CD14-positive monocyte (primary cell): ENCODE data around the gene NFATC2. TPM values are rescaled to one million over a fixed set of nuclear protein-coding genes. Genes with fewer than 3 reads are reported as not detected.

Experiments used
- DNase-seq, 3 donors: peaks; one replicate each; pipeline ENCODE4 v3.0.0-alpha.2; 2011 to 2022
- H2AFZ ChIP-seq: 2 replicates; pipeline ENCODE4 v1.6.0; 2012; ENCODE audit warnings: mild to moderate bottlenecking, low read depth, low read length, inconsistent platforms; ENCODE audit not compliant: insufficient read depth, poor library complexity, severe bottlenecking
- H3K27ac ChIP-seq, 2 donors: 1 replicate in 1 of 2; 2 replicates in 1 of 2; pipeline ENCODE4 v1.5.1; 2012 to 2013; ENCODE audit warnings: low read length in 2 of 2, control low read depth in 1 of 2, inconsistent platforms in 1 of 2, low read depth in 1 of 2, mild to moderate bottlenecking in 1 of 2
- H3K27me3 ChIP-seq, 2 donors: one replicate each; pipeline versions ENCODE4 v1.6.0 to v1.6.1; 2011 to 2013; ENCODE audit warnings: low read length in 2 of 2; ENCODE audit not compliant: control insufficient read depth in 2 of 2, insufficient read depth in 2 of 2
- H3K36me3 ChIP-seq, 2 donors: replicated peaks in 1 of 2; 1 replicate in 1 of 2; 2 replicates in 1 of 2; pipeline versions ENCODE4 v1.5.1 to v1.6.1; 2012 to 2013; ENCODE audit warnings: low read length in 2 of 2, control low read depth in 1 of 2, inconsistent platforms in 1 of 2, mild to moderate bottlenecking in 1 of 2; ENCODE audit not compliant: insufficient read depth in 2 of 2, control insufficient read depth in 1 of 2
- H3K4me1 ChIP-seq, 2 donors: 1 replicate in 1 of 2; 2 replicates in 1 of 2; pipeline versions ENCODE4 v1.5.1 to v1.6.1; 2012 to 2013; ENCODE audit warnings: low read length in 2 of 2, control low read depth in 1 of 2, inconsistent platforms in 1 of 2, mild to moderate bottlenecking in 1 of 2, moderate library complexity in 1 of 2; ENCODE audit not compliant: insufficient read depth in 2 of 2, control insufficient read depth in 1 of 2
- H3K4me2 ChIP-seq: replicated peaks from 2 replicates; pipeline ENCODE3; 2012; ENCODE audit warnings: low read length, moderate library complexity, mild to moderate bottlenecking; ENCODE audit not compliant: poor library complexity, severe bottlenecking; ENCODE audit errors: extremely low read depth
- H3K4me3 ChIP-seq, 3 experiments: fragments of 200-600 bp in 1 of 3; sonication (generic) in 1 of 3; replicated peaks in 1 of 3; 1 replicate in 2 of 3; 2 replicates in 1 of 3; pipeline ENCODE4 v1.5.1; 2011 to 2013; ENCODE audit warnings: low read length in 3 of 3, mild to moderate bottlenecking in 3 of 3, control low read depth in 2 of 3, low read depth in 2 of 3, inconsistent platforms in 1 of 3, moderate library complexity in 1 of 3
- H3K79me2 ChIP-seq: 2 replicates; pipeline ENCODE4 v1.6.0; 2012; ENCODE audit warnings: mild to moderate bottlenecking, control low read depth, inconsistent platforms, low read length, moderate library complexity; ENCODE audit not compliant: insufficient read depth
- H3K9ac ChIP-seq: 2 replicates; pipeline ENCODE4 v1.6.0; 2017; ENCODE audit warnings: low read length, mild to moderate bottlenecking; ENCODE audit not compliant: insufficient read depth, poor library complexity, severe bottlenecking
- H3K9me3 ChIP-seq, 2 donors: replicated peaks in 1 of 2; 1 replicate in 1 of 2; 2 replicates in 1 of 2; pipeline versions ENCODE4 v1.5.1 to v1.6.1; 2012 to 2013; ENCODE audit warnings: low read length in 2 of 2, control low read depth in 1 of 2; ENCODE audit not compliant: control insufficient read depth in 1 of 2, insufficient read depth in 1 of 2
- H4K20me1 ChIP-seq: 2 replicates; pipeline ENCODE4 v1.6.0; 2012; ENCODE audit warnings: mild to moderate bottlenecking, low read length, control low read depth, moderate library complexity; ENCODE audit not compliant: insufficient read depth
- H3K27ac Mint-ChIP-seq, 7 donors: one replicate each; pipeline ENCODE4 v1.8.0; 2020; ENCODE audit warnings: mild to moderate bottlenecking in 7 of 7, mixed read lengths in 7 of 7, moderate library complexity in 6 of 7, inconsistent platforms in 2 of 7
- H3K27me3 Mint-ChIP-seq, 3 donors: one replicate each; pipeline ENCODE4 v1.8.0; 2021 to 2022; ENCODE audit warnings: low read depth in 3 of 3, mild to moderate bottlenecking in 3 of 3, mixed read lengths in 3 of 3, moderate library complexity in 3 of 3, inconsistent platforms in 1 of 3
- H3K36me3 Mint-ChIP-seq, 2 donors: one replicate each; pipeline ENCODE4 v1.8.0; 2020; ENCODE audit warnings: mixed read lengths in 2 of 2, inconsistent platforms in 1 of 2, mild to moderate bottlenecking in 1 of 2
- H3K4me1 Mint-ChIP-seq: one replicate; pipeline ENCODE4 v1.8.0; 2020; ENCODE audit warnings: mild to moderate bottlenecking, mixed read lengths
- H3K4me3 Mint-ChIP-seq, 2 donors: one replicate each; pipeline ENCODE4 v1.8.0; 2020; ENCODE audit warnings: mild to moderate bottlenecking in 2 of 2, mixed read lengths in 2 of 2, moderate library complexity in 1 of 2
- H3K9me3 Mint-ChIP-seq, 7 donors: one replicate each; pipeline ENCODE4 v1.8.0; 2020 to 2022; ENCODE audit warnings: mixed read lengths in 7 of 7, mild to moderate bottlenecking in 6 of 7, moderate library complexity in 6 of 7, inconsistent platforms in 2 of 7
- CTCF ChIP-seq: fragments of 200-600 bp; IDR thresholded peaks from one replicate; pipeline ENCODE4 v1.8.0; 2022; ENCODE audit warnings: antibody characterized with exemption, mild to moderate bottlenecking
- WGBS: methylation state at CpG from one replicate; pipeline ENCODE4 v1.1.5; 2013; ENCODE audit warnings: missing lambda C conversion rate; ENCODE audit not compliant: insufficient coverage; 5-methylcytosine and 5-hydroxymethylcytosine counted together
- intact Hi-C, 2 donors: fragments of 100-400 bp; cut with micrococcal nuclease; formaldehyde crosslinking; loops; one replicate each; pipeline versions ENCODE4 v1.15.0 to v1.15.1; 2023
- polyA plus RNA-seq, 3 donors: library from polyadenylated mRNA; depleted of rRNA in 1 of 3; unstranded in 2 of 3; stranded (reverse) in 1 of 3; fragments of 300-500 nt in 2 of 3; fragments of >200 nt in 1 of 3; fragmentation: Illumina TruSeq in 2 of 3; gene quantifications; 1 replicate in 2 of 3; 2 replicates in 1 of 3; pipeline ENCODE4 v1.2.3, GENCODE V29; 2012 to 2021

Gene NFATC2
- polyA plus RNA-seq, 3 donors = 0.03 to 0.18 (median 0.11) TPM

GRCh38 chr20:51514249-51514648, 28.3 kb downstream of the NFATC2 start:
- no peak overlapping the region for H3K4me2 ChIP-seq
- no peak overlapping the region for H3K27ac ChIP-seq
- H3K79me2 ChIP-seq = no peaks in the 10 kb centered on the region
- Mint-ChIP-seq H3K9me3 (no peaks in the 10 kb centered on the region), H3K27ac (no peak overlapping the region), H3K4me1 (no peaks in the 10 kb centered on the region), H3K27me3 (peaks cover 0 to 2% (median 0%) of the 10 kb centered on the region in 3 donors), H3K36me3 (peaks cover 0 to 4% of the 10 kb centered on the region in 2 donors), H3K4me3 (no peak overlapping the region)
- no peaks in the 10 kb centered on the region for H3K36me3 ChIP-seq
- 95% methylated on average over 2 of the region's 3 CpGs for WGBS
- H4K20me1 ChIP-seq = no peaks in the 10 kb centered on the region
- intact Hi-C loops = no loop called here
- no peak overlapping the region for H3K9ac ChIP-seq
- no peaks in the 10 kb centered on the region for H3K4me1 ChIP-seq
- H2AFZ ChIP-seq = no peak overlapping the region
- H3K27me3 ChIP-seq = no peaks in the 10 kb centered on the region
- DNase-seq = no peak
- TF ChIP-seq CTCF = no peak
- no peaks in the 10 kb centered on the region for H3K9me3 ChIP-seq
- H3K4me3 ChIP-seq = no peak overlapping the region

- Mint-ChIP-seq H3K27ac (no peak overlapping the region), H3K9me3 (no peaks in the 10 kb centered on the region), H3K36me3 (peaks cover 0 to 4% of the 10 kb centered on the region in 2 donors), H3K4me1 (no peaks in the 10 kb centered on the region), H3K27me3 (peaks cover 0 to 2% (median 0%) of the 10 kb centered on the region in 3 donors), H3K4me3 (no peak overlapping the region)
- no peaks in the 10 kb centered on the region for H3K4me1 ChIP-seq
- DNase-seq = no peak
- H3K4me2 ChIP-seq = no peak overlapping the region
- intact Hi-C loops = no loop called here
- H3K9ac ChIP-seq = no peak overlapping the region
- no peaks in the 10 kb centered on the region for H3K79me2 ChIP-seq
- no peaks in the 10 kb centered on the region for H3K27me3 ChIP-seq
- 94% methylated on average over 2 of the region's 4 CpGs for WGBS
- H3K4me3 ChIP-seq = no peak overlapping the region
- H3K27ac ChIP-seq = no peak overlapping the region
- H4K20me1 ChIP-seq = no peaks in the 10 kb centered on the region
- TF ChIP-seq CTCF = no peak
- H3K36me3 ChIP-seq = no peaks in the 10 kb centered on the region
- H3K9me3 ChIP-seq = no peaks in the 10 kb centered on the region
- H2AFZ ChIP-seq = no peak overlapping the region
Measured at GRCh38 chr20:51513545-51513944, 29.0 kb downstream of the NFATC2 start.
